OCI-LY3 (cell line): ENCODE measurements around the gene TBXAS1.
A peak's percentile ranks its signal among the peaks of the same experiment; 100 is the strongest.

ENCODE experiments used
- H2AFZ ChIP-seq: fragments of 200-600, 300-600 bp; shearing (Covaris generic); 2 replicates; pipeline ENCODE4 v1.6.0; 2014; ENCODE audit warnings: antibody characterized with exemption, low read depth, low read length
- H3K27ac ChIP-seq: fragments of 200-600, 300-600 bp; sonication (generic); 2 replicates; pipeline ENCODE4 v1.5.1; 2014; ENCODE audit warnings: mild to moderate bottlenecking, low read length, moderate library complexity, mixed read lengths
- H3K27me3 ChIP-seq: fragments of 200-600, 300-600 bp; sonication (generic); 2 replicates; pipeline ENCODE4 v1.6.1; 2014; ENCODE audit warnings: low read depth, low read length, mixed read lengths
- H3K36me3 ChIP-seq: fragments of 200-600, 300-600 bp; sonication (generic); replicated peaks from 2 replicates; pipeline ENCODE3; 2014; ENCODE audit warnings: low read depth, low read length, mixed read lengths
- H3K4me1 ChIP-seq: fragments of 300-600, 200-600 bp; sonication (generic); 2 replicates; pipeline ENCODE4 v1.6.1; 2014; ENCODE audit warnings: low read length, mixed read lengths
- H3K4me2 ChIP-seq: fragments of 200-600, 300-600 bp; sonication (generic); 2 replicates; pipeline ENCODE4 v1.6.1; 2014; ENCODE audit warnings: low read length, mixed read lengths
- H3K4me3 ChIP-seq: fragments of 300-600, 200-600 bp; sonication (generic); 2 replicates; pipeline ENCODE4 v1.5.1; 2014; ENCODE audit warnings: antibody characterized with exemption, mild to moderate bottlenecking, low read length, moderate library complexity
- H3K79me2 ChIP-seq: fragments of 300-600, 200-600 bp; shearing (Covaris generic); 2 replicates; pipeline ENCODE4 v1.6.1; 2014; ENCODE audit warnings: mild to moderate bottlenecking, low read length, mixed read lengths
- H3K9ac ChIP-seq: fragments of 300-600, 200-600 bp; shearing (Covaris generic); 2 replicates; pipeline ENCODE4 v1.6.0; 2014; ENCODE audit warnings: mild to moderate bottlenecking, low read length, moderate library complexity
- H3K9me3 ChIP-seq: fragments of 200-600, 300-600 bp; shearing (Covaris generic); 2 replicates; pipeline ENCODE4 v1.6.1; 2014; ENCODE audit warnings: low read length, mixed read lengths; ENCODE audit not compliant: insufficient read depth
- H4K20me1 ChIP-seq: fragments of 200-600, 300-600 bp; sonication (generic); 2 replicates; pipeline ENCODE4 v1.6.1; 2016; ENCODE audit warnings: low read length, mixed read lengths; ENCODE audit not compliant: insufficient read depth
- CTCF ChIP-seq: fragments of 200-600, 300-600 bp; sonication (generic); IDR thresholded peaks from 2 replicates; pipeline ENCODE4 v1.5.1; 2014; ENCODE audit warnings: antibody characterized with exemption, low read length, low read depth
- EZH2phosphoT487 ChIP-seq: fragments of 200-600 bp; shearing (Covaris generic); IDR thresholded peaks from 2 replicates; pipeline ENCODE4 v1.6.1; 2018; ENCODE audit warnings: antibody characterized with exemption, mixed run types, low read depth

The TBXAS1 gene

DNA sequence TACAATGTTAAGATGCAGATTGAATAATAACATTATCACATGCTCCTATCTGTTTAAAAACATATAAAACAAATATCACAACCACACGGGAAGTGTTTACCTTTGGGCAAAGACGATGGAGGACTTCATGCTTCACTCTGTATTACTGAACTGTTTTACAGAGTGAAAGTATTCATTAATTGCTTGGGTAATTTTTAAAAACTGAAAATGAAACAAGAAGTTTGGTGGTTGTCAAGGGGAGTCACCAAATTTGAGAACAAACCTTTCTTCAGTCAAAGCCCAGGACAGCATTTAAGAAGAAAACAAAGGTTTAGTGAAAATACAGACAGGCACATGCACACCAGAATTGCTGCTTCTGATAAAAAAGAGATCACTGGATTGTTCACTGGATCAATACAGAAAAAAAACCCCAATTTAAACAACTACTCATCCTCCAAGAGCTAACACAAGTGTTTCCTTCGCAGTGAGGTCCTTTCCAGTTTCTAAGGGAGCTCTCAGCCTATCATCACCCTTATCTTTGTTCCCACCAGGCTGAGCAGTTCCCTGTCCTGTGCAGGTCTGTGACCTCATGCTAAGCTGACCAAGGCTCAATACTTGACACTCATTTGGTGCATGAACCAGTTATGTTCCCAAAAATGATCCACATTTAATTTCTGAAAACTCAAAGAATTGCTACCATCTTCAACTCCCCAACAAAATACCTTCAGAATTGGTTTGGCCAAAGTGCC lies 224.9 kb downstream of the TBXAS1 start:
- Histone ChIP-seq H3K9me3 (no peaks in the 10 kb centered on the region), H3K27me3 (peaks cover 54% of the 10 kb centered on the region), H2AFZ (no peak overlapping the region), H4K20me1 (peaks cover 16% of the 10 kb centered on the region), H3K36me3 (no peaks in the 10 kb centered on the region), H3K27ac (no peak overlapping the region), H3K9ac (no peak overlapping the region), H3K4me3 (peak overlapping the region; percentile 34; the same call in 1 of the 2 replicates), H3K4me1 (peaks cover 20% of the 10 kb centered on the region), H3K4me2 (peak overlapping the region; percentile 62), H3K79me2 (no peaks in the 10 kb centered on the region)
- TF ChIP-seq CTCF: no peak
- TF ChIP-seq EZH2phosphoT487: no peak

DNA sequence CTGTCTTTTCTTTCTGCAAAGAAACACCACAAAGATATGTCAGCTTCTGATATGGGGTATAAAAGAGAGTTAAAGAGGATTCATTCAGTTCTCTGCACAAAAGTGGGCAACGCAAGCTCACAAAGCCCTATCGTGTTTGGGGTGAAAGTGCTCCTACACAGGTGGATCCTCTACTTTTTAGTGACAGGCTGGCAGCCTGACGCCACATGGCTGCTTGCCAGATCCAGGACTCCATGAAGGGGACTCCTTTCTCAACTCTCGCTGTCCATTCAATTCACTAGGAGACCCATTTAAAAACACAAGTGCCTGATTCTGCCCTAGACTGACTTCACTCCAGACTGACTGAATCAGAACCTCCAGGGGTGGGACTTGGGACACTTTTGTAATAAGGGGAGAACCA lies 225.7 kb downstream of the TBXAS1 start:
- TF ChIP-seq CTCF (no peak), EZH2phosphoT487 (no peak)
- no peak overlapping the region for H2AFZ ChIP-seq
- H3K4me2 ChIP-seq: no peak overlapping the region
- H3K9me3 ChIP-seq: no peaks in the 10 kb centered on the region
- no peak overlapping the region for H3K27ac ChIP-seq
- H3K9ac ChIP-seq: no peak overlapping the region
- no peaks in the 10 kb centered on the region for H3K79me2 ChIP-seq
- peaks cover 57% of the 10 kb centered on the region for H3K27me3 ChIP-seq
- H3K36me3 ChIP-seq: no peaks in the 10 kb centered on the region
- peaks cover 23% of the 10 kb centered on the region for H3K4me1 ChIP-seq
- H4K20me1 ChIP-seq: peaks cover 19% of the 10 kb centered on the region
- H3K4me3 ChIP-seq: no peak overlapping the region

- TF ChIP-seq CTCF: no peak
- TF ChIP-seq EZH2phosphoT487: no peak
- Histone ChIP-seq H3K9me3 (no peaks in the 10 kb centered on the region), H3K36me3 (no peaks in the 10 kb centered on the region), H3K4me3 (no peak overlapping the region), H3K79me2 (no peaks in the 10 kb centered on the region), H4K20me1 (peaks cover 19% of the 10 kb centered on the region), H3K4me2 (no peak overlapping the region), H2AFZ (no peak overlapping the region), H3K9ac (no peak overlapping the region), H3K27ac (no peak overlapping the region), H3K27me3 (peaks cover 59% of the 10 kb centered on the region), H3K4me1 (peaks cover 34% of the 10 kb centered on the region)
Observed at GRCh38 chr7:140055833-140056232, 226.8 kb downstream of the TBXAS1 start.

GRCh38 chr7:140056431-140057142 lies 227.5 kb downstream of the TBXAS1 start:
- Histone ChIP-seq H3K27me3 (peaks cover 62% of the 10 kb centered on the region), H3K79me2 (no peaks in the 10 kb centered on the region), H3K36me3 (no peaks in the 10 kb centered on the region), H3K9me3 (no peaks in the 10 kb centered on the region), H3K4me3 (no peak overlapping the region), H2AFZ (no peak overlapping the region), H3K27ac (no peak overlapping the region), H3K4me2 (no peak overlapping the region), H3K9ac (no peak overlapping the region), H3K4me1 (peaks cover 40% of the 10 kb centered on the region), H4K20me1 (peaks cover 19% of the 10 kb centered on the region)
- TF ChIP-seq CTCF (no peak), EZH2phosphoT487 (no peak)
